HG02970 (cell line): ENCODE results near the gene BLTP1.

Experiments
- ATAC-seq: cut with Tn5 transposase; IDR thresholded peaks from one replicate; pipeline ENCODE4 v1.9.1; 2021; ENCODE audit warnings: mild to moderate bottlenecking, moderate library complexity, moderate number of reproducible peaks; ENCODE audit not compliant: unreplicated experiment, low FRiP score

BLTP1 gene

DNA sequence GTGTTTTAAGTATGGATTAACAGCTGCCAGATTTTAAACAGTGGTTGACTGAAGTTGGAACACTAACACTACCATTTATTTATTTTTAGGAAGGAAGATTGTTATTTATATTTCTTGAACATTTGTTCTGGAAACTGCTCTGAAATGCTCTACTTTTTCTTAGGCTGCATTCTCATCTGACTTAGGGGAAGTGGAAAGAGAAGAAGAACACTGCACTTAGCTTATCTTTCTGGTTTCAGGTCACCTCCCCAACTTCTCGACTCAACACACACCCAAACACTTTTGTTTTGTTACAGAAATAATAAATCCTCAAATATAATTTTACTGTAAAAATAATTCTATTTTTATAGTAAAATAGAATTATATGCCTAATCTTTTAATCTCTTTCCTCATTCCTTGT is 18.6 kb downstream of the BLTP1 start:
- ATAC-seq, result no peak

DNA sequence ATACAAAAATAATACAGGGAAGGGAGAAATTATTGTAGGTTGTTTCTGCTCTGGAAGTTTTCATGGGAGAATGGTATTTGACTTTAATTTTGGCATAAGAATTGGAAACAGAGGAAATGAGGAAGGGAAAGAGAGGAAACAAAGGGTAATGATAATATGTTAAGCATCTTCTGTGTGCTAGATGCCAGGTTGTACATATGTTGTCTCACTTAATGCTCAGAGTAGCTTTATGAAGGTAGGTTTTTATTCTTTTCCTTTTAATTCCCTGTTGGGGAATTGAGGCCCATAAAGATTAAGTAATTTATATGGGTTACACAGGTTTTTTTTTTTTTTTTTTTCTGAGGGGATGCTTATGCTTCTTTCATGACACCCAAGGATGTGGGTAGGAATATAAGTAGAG is 19.2 kb downstream of the BLTP1 start:
- ATAC-seq, result no peak

DNA sequence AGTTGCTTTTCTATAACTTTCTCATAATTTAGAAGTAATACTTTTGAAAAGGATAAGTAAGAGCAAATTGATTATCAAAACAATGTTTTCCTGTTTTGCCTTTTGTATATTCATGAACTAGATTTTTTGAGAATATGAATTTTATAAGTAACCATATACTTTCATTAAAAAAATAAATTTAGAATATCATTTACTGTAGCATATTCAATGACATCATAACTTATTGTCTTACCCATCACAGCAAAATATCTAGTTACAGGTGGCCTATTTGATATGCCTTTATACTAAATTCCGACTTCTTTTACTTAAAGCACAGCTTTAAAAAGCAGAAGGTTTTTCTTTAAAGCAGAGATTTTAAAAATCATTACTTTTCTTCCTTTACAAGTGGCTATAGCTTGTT is 20.1 kb downstream of the BLTP1 start:
- no peak for ATAC-seq

DNA sequence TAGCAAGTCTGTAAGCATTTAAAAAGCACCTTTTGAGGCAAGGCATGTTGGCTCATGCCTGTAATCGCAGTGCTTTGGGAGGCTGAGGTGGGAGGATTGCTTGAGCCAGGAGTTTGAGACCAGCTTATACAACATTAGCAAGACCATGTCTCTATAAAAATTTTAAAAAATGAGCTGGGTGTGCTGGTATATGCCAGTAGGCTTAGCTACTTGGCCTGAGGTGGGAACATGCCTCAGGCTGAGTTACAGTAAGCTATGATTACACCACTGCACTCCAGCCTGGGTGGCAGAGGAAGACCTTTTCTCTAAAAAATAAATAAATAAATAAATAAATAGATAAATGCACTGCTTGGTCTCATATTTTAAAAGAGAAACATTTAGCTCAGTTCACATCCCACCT is 26.8 kb downstream of the BLTP1 start:
- ATAC-seq, result no peak

DNA sequence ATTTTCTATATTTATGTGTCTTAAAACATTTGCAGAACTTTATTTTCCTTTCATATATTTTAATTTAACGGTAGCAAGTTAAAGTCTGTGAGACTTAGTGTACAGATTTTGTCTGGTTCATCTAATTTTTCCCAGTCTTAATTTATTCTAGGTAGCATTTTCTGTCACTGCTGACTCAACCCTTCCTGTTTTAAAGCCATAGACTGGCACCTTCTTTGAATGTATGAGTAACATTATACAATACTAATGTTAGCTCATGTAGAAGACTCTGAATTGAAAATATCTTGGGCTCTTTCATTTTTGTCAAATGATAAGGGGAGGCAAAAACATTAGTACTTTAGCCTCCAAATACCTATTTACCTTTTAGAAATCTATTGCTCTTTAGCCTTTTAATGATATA is 43.6 kb downstream of the BLTP1 start:
- no peak for ATAC-seq
